ENCODE results near the gene FAM20B.
A peak's percentile ranks its signal among the peaks of the same experiment; 100 is the strongest.

The FAM20B gene

DNA sequence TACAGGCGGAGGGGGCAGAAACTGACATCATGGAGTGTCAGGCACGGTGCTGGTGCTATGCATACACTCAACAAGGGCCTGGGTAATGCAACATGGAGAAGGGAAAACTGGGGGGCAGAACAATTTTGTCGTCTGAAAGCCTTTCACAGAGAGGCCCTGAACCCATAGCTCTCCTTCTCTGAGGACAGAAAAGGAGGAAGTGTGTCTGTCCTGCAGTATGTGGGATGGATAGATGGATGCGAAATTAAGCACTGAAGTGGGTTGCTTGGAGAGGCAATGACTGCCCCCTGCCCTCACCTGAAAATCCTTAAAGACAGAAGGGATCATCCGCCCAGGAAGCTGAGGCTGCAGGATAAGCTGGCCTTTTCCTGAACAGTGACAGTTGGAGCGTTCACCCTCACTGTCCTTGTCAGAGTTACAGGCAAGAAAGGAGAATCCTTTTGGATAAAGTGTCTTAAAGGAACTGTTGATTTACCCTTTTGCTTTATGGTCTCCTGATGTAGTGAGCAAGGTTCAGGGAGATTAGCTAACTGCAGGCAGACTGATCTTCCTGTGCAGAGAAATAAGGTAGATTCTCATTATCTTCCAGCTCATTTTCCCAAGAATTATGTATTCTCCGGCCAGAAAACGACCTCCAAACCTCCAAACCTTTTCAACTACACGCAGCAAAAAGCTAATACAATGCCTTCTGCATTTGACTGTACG lies 1.6 kb upstream of the FAM20B start:
- DNase-seq (ENCODE audit: low read depth): no peak
- H3K4me3 ChIP-seq (ENCODE audit: low read depth, low read length): no peak overlapping the region
- TF ChIP-seq, protein P1, sequence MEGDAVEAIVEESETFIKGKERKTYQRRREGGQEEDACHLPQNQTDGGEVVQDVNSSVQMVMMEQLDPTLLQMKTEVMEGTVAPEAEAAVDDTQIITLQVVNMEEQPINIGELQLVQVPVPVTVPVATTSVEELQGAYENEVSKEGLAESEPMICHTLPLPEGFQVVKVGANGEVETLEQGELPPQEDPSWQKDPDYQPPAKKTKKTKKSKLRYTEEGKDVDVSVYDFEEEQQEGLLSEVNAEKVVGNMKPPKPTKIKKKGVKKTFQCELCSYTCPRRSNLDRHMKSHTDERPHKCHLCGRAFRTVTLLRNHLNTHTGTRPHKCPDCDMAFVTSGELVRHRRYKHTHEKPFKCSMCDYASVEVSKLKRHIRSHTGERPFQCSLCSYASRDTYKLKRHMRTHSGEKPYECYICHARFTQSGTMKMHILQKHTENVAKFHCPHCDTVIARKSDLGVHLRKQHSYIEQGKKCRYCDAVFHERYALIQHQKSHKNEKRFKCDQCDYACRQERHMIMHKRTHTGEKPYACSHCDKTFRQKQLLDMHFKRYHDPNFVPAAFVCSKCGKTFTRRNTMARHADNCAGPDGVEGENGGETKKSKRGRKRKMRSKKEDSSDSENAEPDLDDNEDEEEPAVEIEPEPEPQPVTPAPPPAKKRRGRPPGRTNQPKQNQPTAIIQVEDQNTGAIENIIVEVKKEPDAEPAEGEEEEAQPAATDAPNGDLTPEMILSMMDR (IDR thresholded peaks at IDR 0.05; ENCODE audit: low read depth, low read length, missing control alignments): no peak

DNA sequence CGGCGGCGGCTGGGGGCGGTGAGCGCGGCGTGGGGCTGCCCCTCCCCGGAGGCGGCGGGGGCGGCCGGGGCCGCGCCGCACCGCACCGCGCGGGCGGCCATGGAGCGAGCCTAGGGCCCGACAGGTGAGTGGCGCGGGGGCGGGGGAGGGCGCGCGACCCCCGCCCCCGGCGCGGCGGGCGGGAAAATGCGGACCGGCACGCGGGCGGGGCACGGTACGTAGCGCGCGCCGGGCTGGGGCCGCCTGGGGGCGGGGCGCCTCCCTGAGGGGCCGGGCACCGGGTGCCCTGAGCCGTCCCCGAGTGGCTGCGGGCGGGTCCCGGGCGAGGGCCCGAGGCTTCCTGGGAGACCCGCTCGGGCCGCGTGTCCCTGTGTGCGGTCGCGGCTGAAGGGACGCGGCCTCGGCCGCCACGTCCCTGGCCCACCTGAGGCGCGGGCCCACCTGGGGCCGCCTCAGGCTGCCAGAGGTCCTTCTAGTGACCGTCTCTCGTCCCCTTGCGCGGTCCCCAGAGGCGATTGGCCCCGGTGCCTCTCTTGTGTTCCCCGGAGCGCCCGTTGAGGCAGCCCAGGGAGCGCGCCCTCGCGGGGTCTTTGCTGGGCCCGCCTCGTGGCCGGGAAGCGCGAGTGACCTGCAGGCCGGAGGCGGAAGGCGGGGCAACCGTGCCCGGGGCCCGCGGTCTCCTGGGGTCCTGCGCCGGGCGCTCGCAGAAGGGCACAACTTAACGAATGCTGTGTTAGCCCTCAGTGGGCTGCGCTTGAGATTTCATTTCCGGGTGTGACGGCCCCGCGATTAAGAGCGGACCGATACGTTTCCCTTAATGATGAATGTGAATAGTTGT lies 500 bp downstream of the FAM20B start:
- peak overlapping the region; percentile 96 for H3K4me3 ChIP-seq (ENCODE audit: low read depth, low read length)
- no peak for DNase-seq (ENCODE audit: low read depth)
- TF ChIP-seq, protein P1 (IDR thresholded peaks at IDR 0.05; ENCODE audit: low read depth, low read length, missing control alignments): no peak

DNA sequence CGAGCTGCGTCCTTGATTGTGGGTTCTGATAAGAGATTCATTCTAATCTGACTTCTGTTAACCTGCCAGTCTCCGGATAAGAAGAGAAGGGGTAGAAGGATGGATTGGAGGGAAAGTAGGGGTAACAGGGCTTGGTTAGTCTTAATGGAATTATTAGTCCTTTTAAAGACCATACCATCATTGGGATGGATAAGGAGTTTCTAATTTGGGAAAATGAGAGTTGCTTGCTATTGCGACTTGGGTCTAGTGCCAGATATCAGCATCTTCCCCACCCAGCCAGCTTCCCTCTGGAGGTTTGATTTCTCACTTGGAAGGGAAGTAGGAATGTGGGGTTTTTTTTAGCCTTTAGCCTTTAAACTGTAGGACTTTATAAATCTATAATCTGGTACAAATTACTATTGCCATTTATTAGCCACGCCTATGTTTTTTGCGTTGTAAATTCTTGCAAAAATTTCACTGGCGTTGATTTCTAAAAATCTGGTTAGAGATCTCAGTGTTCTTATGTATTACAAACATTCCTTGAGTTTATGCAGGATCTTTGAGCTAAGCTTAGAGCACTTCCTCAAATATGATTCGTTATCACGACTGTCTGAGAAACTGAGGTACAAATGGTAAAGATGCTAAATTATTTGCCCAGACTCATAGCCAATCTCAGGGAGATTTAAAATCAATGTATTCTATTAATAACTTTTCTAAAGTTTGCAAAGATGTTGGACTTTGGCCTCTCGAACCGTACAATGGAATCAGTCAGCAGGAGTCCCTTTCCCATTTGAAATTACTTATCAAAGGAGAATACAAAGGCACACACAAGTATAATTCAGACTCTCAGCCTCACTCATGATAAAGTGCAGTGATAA lies 1.3 kb downstream of the FAM20B start:
- DNase-seq (ENCODE audit: low read depth): no peak
- TF ChIP-seq, protein P1 (IDR thresholded peaks at IDR 0.05; ENCODE audit: low read depth, low read length, missing control alignments): no peak
- peak overlapping the region; percentile 96 for H3K4me3 ChIP-seq (ENCODE audit: low read depth, low read length)

DNA sequence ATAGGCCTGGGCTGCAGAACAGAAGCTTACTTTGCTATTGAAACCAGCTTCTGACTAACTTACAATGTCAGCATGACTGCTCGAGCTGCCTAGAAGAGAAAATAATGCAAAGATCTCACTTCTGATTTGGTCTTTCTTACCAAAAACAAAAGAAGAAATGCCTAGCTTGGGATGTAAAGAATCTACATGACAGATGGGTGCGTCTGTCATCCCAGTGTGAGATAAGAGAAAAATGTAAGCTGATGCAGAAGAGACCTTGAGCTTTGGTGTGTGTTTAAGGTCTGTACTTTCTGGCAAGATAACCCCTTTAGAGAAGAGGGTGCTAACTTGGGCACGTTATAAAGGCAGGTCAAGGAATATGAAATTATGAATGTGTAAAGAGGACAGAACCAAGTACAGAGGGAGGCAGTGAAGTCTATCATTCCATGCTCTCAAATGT lies 3.6 kb downstream of the FAM20B start:
- DNase-seq (ENCODE audit: low read depth): no peak
- H3K4me3 ChIP-seq (ENCODE audit: low read depth, low read length): no peak overlapping the region
- TF ChIP-seq, protein P1 (IDR thresholded peaks at IDR 0.05; ENCODE audit: low read depth, low read length, missing control alignments): no peak

DNA sequence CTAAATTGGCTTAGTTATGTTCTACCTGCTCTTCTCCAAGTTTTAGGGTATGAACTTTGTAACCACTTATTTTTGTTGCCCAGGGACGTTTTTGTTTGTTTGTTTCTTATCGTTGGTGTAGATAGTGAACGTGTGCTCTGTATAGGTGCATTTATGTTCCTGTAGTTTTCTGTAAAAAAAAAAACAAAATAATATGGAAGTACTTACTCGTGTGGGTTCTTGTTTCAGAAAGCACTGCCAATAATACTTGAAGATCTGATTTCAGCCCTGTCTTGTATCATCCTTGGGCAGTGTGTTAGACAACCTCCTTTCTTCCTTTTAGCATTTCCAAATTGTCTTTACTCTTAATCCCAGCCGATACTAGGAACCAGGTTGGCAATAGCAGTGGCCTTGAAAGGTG lies 4.4 kb downstream of the FAM20B start:
- TF ChIP-seq, protein P1 (IDR thresholded peaks at IDR 0.05; ENCODE audit: low read depth, low read length, missing control alignments): no peak
- DNase-seq (ENCODE audit: low read depth): no peak
- H3K4me3 ChIP-seq (ENCODE audit: low read depth, low read length): no peak overlapping the region

DNA sequence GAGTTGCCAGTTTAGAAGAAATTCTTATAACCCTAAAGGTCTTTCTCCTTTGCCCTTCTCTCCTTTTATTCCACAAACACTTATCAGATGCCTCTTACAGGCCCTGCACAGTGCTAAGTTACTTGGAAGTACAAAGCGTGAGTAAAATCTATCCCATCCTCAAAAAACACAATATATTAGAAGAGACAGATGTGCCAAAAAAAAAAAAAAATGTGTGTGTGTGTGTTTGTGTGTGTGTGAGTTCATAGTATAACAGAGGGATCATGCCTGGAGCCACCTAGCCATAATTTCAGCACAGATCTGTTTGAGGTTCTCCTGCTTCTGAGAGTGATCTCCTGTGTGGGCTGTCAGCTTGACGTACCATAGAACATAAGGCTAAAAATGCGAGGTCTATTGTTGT lies 5.0 kb downstream of the FAM20B start:
- DNase-seq (ENCODE audit: low read depth): no peak
- H3K4me3 ChIP-seq (ENCODE audit: low read depth, low read length): no peak overlapping the region
- TF ChIP-seq, protein P1 (IDR thresholded peaks at IDR 0.05; ENCODE audit: low read depth, low read length, missing control alignments): no peak
